Measurements from ENCODE around the gene PRR29.

PRR29 gene

GRCh38 chr17:63998050-63998720 is at the start of gene PRR29:
Gene PRR29 (plus strand): TSS chr17:63998351. CDS start chr17:63998365, 14 bp downstream.
- TF ChIP-seq CTCF (IDR thresholded peaks at IDR 0.05; ENCODE audit: low read depth, low read length, missing control alignments) = no peak
- no peak for DNase-seq (ENCODE audit: extremely low read depth, low read depth)
- H3K4me3 ChIP-seq (replicated peaks; ENCODE audit: low read depth, low read length) = peak within 1 kb of the TSS; percentile 37

GRCh38 chr17:63948521-63948920 is 49.6 kb upstream of the PRR29 start:
- no peak overlapping the region for H3K4me3 ChIP-seq (replicated peaks; ENCODE audit: low read depth, low read length)
- no peak for DNase-seq (ENCODE audit: extremely low read depth, low read depth)
- TF ChIP-seq CTCF (IDR thresholded peaks at IDR 0.05; ENCODE audit: low read depth, low read length, missing control alignments) = no peak

GRCh38 chr17:63949576-63950250 is 48.4 kb upstream of the PRR29 start:
- no peak for TF ChIP-seq CTCF (IDR thresholded peaks at IDR 0.05; ENCODE audit: low read depth, low read length, missing control alignments)
- no peak for DNase-seq (ENCODE audit: extremely low read depth, low read depth)
- H3K4me3 ChIP-seq (replicated peaks; ENCODE audit: low read depth, low read length) = no peak overlapping the region

GRCh38 chr17:63950940-63951907 is 46.9 kb upstream of the PRR29 start:
- no peak for DNase-seq (ENCODE audit: extremely low read depth, low read depth)
- no peak overlapping the region for H3K4me3 ChIP-seq (replicated peaks; ENCODE audit: low read depth, low read length)
- peak; percentile 30 for TF ChIP-seq CTCF (IDR thresholded peaks at IDR 0.05; ENCODE audit: low read depth, low read length, missing control alignments)

- no peak for DNase-seq (ENCODE audit: extremely low read depth, low read depth)
- TF ChIP-seq CTCF (IDR thresholded peaks at IDR 0.05; ENCODE audit: low read depth, low read length, missing control alignments) = no peak
- no peak overlapping the region for H3K4me3 ChIP-seq (replicated peaks; ENCODE audit: low read depth, low read length)
These were observed 43.6 kb upstream of the PRR29 start for GRCh38 chr17:63954402-63955063.

- no peak for TF ChIP-seq CTCF (IDR thresholded peaks at IDR 0.05; ENCODE audit: low read depth, low read length, missing control alignments)
- no peak overlapping the region for H3K4me3 ChIP-seq (replicated peaks; ENCODE audit: low read depth, low read length)
- DNase-seq (ENCODE audit: extremely low read depth, low read depth) = no peak
These were observed 42.9 kb upstream of the PRR29 start for GRCh38 chr17:63955232-63955631.

Data from HFF-Myc (cell line).